Sciatic nerve (tissue), 2 donors: ENCODE results near the gene TRPV4. TPM values are rescaled to one million over a fixed set of nuclear protein-coding genes. Genes with fewer than 3 reads are reported as not detected.
A peak's percentile ranks its signal among the peaks of the same experiment; 100 is the strongest.

Source experiments
- ATAC-seq: fragments of 200-7000 bp; cut with Tn5 transposase; one replicate; pipeline ENCODE4 v1.9.1; 2020; ENCODE audit warnings: mild to moderate bottlenecking, moderate library complexity
- DNase-seq: peaks from one replicate; pipeline ENCODE4 v3.0.0-alpha.2; 2020; ENCODE audit warnings: low spot score
- intact Hi-C: fragments of 100-400 bp; cut with DNase I; formaldehyde crosslinking; loops from one replicate; pipeline ENCODE4 v1.14.2; 2022
- total RNA-seq: library from RNA; stranded (reverse); fragmentation: NEBNext Ultra II Directional; extraction: Animal tissue kit (Norgen Biotek cat#: 25700); gene quantifications from one replicate; pipeline ENCODE4 v1.2.1, GENCODE V29; 2021
- donor health status: DM: no; HTN: no; CAD: no.
- donor health status: DM: no; HTN: no; CAD: no.

The TRPV4 gene
- total RNA-seq, 1 donor from 2014 or later, result 1.3 TPM

DNA sequence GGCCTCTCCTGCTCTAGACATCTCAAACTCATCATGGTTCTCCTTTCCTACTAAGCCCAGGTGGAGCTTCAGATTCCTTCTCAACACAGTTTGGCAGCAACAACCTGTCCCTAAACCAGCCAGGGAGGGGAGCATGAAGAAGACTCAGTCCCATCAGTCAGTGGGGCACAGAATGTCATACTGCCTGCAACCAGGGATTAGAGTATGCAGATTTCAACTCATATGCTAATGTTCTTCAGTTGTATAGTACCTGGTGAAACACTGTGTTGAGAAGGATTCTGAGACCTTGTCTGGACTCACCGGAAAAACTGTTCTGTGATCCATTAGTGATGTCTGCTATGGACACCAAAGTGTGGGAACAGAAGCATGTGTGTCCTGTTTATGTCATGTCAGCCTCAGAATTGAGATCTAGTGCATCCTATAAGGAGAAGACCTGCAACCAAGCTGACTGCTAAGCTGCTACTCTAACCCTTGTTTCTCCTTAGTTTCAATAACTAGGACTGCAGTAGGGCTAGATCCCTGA lies 43.6 kb downstream of the TRPV4 start:
- intact Hi-C loops, result no loop called here
- no peak for ATAC-seq
- no peak for DNase-seq

DNA sequence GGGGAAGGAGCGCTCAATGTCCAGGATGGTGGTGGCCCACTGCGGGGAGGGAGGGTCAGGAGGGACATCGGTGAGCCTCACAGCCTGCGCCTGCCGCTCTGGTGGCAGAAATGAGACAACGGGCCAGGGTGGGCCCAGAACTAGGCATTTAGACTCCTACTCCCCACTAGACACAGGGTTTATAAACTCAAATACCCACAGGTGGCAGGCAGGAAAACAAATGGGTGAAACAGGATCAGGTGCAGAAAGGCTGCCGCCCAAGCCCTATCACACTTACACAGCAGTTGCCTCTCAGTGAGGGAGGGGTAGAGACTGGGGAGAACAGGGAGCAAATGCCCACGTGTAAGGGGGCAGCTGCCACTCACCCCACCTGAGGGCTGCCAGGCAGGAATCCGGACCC lies 46.4 kb downstream of the TRPV4 start:
- DNase-seq, result no peak
- ATAC-seq, result no peak
- intact Hi-C loops, result no loop called here

DNA sequence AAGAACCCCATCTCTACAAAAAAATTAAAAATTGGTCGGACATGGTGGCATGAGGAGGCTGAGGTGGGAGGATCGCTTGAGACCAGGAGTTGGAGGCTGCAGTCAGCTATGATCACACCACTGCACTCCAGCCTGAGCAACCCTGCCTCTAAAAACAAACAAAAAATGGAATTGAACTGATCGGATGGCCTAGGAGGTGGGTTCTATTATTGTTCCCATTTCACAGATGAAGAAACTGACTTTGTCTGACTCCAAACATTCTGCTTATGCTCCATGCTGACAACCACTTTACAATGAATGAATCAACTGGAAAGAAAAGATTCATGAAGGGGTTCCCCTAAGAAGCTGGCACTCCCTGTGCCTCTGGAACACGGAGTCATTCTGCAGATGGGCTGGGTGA lies 47.3 kb downstream of the TRPV4 start:
- no peak for DNase-seq

DNA sequence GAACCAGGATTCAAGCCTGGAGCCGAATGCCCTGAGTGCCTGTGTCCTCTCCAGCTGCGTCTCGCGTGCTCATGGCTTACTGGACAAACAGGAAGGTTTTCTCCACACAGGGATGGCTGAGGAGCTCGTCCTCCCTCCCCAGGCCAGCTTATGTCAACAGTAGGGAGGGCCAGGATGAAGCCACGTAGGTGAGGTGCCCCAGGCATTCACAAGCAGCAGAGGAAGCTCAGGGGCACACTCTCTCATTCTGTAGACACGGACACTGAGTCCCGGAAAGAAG lies 49.3 kb downstream of the TRPV4 start:
- no peak for DNase-seq
- intact Hi-C loops, result no loop called here
- ATAC-seq, result no peak

More for the DNA sequence above, 47.3 kb downstream of the TRPV4 start:
- intact Hi-C loops, result no loop called here
- ATAC-seq, result no peak

- DNase-seq, result no peak
- ATAC-seq, result no peak
- intact Hi-C loops, result no loop called here
Measured at GRCh38 chr12:109783135-109783964, 49.8 kb downstream of the TRPV4 start.

DNA sequence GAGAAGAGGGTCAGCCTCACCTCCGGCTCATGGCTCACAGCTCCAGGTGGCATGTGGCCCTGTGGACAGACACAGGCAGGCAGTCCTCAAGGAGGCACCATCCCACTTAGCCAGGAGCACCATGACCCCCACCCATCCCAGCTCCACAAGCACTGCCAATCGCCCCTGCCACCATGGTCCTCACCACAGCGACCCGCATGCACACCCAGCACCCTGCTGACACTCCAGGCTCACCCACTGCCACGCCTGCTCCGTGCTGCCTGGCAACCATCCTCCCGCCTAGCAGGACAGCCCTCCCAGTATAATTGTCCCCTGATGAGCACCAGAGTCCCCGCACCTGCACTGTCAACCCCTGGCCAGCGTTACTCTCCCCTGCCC lies 50.9 kb downstream of the TRPV4 start:
- no peak for DNase-seq
- ATAC-seq, result no peak
- intact Hi-C loops, result no loop called here

DNA sequence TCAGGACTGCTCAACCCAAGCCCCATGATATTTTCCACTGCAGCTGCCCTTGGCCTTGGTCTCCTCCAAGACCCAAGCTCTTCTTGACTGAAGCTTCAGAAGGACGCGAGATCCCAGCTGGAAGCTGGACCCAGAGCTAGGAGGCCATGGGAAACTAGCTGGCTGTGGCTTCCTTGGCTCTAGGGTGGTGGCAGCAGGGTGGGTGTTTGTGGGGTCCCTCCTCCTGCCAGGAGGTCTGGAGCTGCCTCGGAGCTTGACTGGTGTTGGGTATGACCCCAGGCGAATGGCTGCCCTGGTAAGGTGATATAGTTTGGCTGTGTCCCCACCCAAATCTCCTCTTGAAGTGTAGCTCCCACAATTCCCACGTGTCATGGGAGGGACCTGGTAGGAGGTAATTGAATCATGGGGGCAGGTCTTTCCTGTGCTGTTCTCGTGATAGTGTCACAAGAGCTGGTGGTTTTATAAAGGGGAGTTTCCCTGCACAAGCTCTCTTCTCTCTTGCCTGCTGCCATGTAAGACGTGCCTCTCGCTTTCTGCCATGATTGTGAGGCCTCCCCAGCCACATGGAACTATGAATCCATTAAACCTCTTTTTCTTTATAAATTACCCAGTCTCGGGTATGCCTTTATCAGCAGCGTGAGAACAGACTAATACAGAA lies 51.4 kb downstream of the TRPV4 start:
- intact Hi-C loops, result no loop called here
- no peak for DNase-seq
- ATAC-seq, result no peak

GRCh38 chr12:109779382-109779781 lies 53.8 kb downstream of the TRPV4 start:
- DNase-seq (no peak), ATAC-seq (no peak)
- intact Hi-C loops, result loop anchor here (10.0 kb wide), 1 partner anchor 355 kb away; no protein-coding TSS in a partner anchor

DNA sequence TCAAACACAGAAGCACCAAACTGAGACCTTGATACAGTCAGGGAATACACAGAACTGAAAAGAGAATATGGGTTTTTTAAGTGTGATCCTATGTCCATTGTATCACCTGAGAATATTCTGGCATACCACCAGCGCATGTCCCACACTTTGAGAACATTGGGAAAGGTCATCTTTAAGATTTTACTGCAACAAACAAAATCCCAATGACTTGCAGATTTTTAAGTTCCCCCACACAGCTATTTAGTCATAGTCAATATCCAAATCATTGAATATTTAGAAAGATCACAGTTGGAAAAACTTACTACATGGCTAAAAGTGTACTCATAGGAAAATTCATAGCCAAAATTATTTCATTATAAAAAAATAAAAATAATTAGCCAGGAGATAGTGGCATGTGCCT lies 54.5 kb downstream of the TRPV4 start:
- intact Hi-C loops, result loop anchor here (10.0 kb wide), 1 partner anchor 354 kb away; no protein-coding TSS in a partner anchor
- ATAC-seq (no peak), DNase-seq (no peak)

- ATAC-seq (no peak), DNase-seq (no peak)
- intact Hi-C loops, result loop anchor here (10.0 kb wide), 1 partner anchor 353 kb away; no protein-coding TSS in a partner anchor
Measured at GRCh38 chr12:109777544-109777943, 55.7 kb downstream of the TRPV4 start.

- no peak for DNase-seq
- no peak for ATAC-seq
- intact Hi-C loops, result loop anchor here (10.0 kb wide), 1 partner anchor 352 kb away; no protein-coding TSS in a partner anchor
Measured at GRCh38 chr12:109776624-109777023, 56.6 kb downstream of the TRPV4 start.

DNA sequence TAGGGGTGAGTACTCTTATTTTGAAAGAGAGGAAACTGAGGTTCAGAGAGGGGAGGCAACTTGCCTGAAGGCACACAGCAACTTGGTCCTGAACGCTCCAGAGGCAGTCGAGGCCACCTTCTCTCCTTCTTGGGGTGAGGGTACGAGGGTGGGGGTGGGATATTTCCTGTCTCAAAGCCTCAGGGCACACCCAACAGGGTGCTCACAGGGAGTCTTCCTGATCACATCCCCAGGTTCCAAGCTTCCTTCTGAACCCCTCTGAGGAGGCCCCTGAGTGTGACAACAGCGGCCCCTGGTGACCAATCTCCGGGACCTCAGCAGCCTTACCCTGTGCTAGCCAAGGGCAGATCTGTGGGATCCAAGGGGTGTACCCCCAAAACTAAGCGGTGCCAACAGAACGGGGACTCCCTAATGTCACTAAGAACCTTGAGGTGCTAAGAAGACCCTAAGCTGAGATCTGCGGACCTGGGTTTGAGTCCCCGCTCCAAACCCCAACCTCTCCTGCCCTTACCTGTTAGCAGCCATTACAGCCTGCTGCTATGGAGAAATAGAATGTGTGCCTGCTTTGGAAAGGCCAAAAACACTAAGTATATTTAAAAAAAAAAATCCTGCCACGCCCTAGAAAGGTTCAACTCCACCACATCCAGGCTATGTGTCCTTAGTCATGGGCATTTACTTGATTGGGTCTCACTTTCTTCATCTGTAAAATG lies 57.9 kb downstream of the TRPV4 start:
- intact Hi-C loops, result loop anchor here (2.0 to 10.0 kb wide), 2 partner anchors 179 to 351 kb away; no protein-coding TSS in a partner anchor
- DNase-seq (peak; percentile 89), ATAC-seq (peak; percentile 82)

GRCh38 chr12:109773384-109774011 lies 59.7 kb downstream of the TRPV4 start:
- intact Hi-C loops, result loop anchor here (2.0 to 10.0 kb wide), 2 partner anchors 177 to 349 kb away; no protein-coding TSS in a partner anchor
- ATAC-seq, result peak; percentile 51
- peak; percentile 59 for DNase-seq

- DNase-seq, result peak; percentile 15
- ATAC-seq, result no peak
- intact Hi-C loops, result loop anchor here (10.0 kb wide), 1 partner anchor 348 kb away; no protein-coding TSS in a partner anchor
Measured at GRCh38 chr12:109772622-109773321, 60.4 kb downstream of the TRPV4 start.

DNA sequence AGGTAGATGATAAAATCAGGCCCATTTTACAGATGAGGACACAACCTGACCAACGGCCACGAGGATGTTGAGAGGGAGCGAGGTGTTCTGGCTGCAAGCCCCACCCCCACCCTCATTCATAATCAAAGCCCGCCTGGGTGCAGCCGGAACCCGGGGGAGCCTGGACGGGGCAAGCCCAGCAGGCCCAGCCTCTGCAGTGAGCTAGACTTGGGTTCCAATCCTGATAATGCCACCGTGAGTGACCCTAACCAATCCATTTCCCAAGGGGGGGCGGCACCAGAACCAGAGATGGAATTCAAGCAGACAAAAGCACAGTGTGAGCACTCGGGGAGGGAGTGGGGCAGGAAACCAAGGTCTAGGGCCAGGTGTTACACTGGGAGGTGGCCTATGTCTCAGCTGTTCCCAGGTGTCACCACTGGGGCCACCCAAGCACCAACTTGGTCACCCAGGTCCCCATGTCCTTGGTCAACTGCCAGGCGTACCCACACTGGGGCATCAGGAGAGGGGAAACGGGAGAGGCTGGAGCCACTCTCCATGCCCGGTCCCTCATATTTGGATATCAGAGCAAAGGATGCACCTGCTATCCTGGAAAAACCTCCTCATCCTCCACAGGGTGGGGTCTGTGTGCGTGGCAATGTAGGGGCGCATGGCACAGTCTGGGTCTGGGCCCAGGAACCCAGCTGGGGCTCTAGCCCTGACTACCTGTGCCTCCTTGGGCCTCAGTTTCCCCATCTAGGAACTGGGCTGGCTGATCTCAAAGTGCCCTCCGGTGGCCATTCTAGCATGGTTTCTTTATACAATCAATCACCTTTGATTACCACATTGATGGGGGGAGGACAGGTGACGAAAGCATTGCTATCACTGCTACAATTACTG lies 61.2 kb downstream of the TRPV4 start:
- DNase-seq (peak; percentile 40), ATAC-seq (no peak)
- intact Hi-C loops, result loop anchor here (10.0 kb wide), 1 partner anchor 347 kb away; no protein-coding TSS in a partner anchor

DNA sequence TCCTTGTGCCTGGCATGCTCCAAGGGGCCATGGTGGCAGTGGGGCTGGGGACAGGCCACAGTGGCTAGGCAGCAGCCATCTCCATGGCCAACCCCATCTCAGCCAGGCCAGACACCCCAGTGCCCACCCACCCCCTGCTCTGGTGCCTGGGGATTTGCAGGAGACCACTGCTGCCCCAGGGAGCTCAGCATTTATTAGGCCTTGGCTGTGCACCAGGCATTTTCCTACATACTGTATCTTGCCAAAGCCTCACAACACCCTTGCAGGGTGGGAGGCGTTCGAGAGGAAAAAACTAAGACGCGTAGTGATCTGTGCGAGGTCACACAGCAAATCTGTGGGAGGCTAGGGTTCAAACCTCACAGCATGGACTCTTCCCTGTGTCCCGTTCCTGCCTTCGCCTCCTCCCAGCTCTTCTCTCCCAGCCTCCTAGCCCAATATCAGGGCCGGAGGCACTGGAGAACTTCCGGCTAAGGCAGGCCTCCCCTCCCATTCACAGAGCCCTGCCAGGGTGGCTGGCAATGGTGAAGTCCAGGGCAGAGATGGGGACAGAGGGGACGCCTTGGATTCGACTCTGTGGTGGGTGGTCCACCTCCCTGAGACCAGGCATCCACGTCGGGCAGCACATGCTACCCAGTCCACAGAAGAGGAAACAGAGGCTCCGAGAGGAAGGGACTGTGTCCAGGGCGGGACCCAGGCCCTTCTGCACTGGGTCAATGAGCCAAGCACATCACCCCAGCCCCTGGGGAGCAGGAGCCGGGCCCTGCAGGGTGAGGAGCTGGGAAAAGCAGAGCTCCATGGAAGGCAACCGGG lies 62.1 kb downstream of the TRPV4 start:
- DNase-seq (peak; percentile 47), ATAC-seq (no peak)
- intact Hi-C loops, result loop anchor here (10.0 kb wide), 1 partner anchor 346 kb away; no protein-coding TSS in a partner anchor
